ENCODE results near the gene TBL1XR1.
"Not testable (repeated sequence)": the region's sequence is repeated elsewhere in the genome, so short reads cannot be mapped to it uniquely, and the experiment has no call there.

Gene TBL1XR1

GRCh38 chr3:177141471-177141870 lies 55.8 kb downstream of the TBL1XR1 start:
- no peak for DNase-seq (ENCODE audit: low read depth)

- DNase-seq (ENCODE audit: low read depth) = not testable (repeated sequence)
Measured at GRCh38 chr3:177139220-177139619, 58.1 kb downstream of the TBL1XR1 start.

- no peak for DNase-seq (ENCODE audit: low read depth)
Measured at GRCh38 chr3:177137774-177138705, 59.2 kb downstream of the TBL1XR1 start.

GRCh38 chr3:177136741-177137140 lies 60.5 kb downstream of the TBL1XR1 start:
- no peak for DNase-seq (ENCODE audit: low read depth)

GRCh38 chr3:177135841-177136492 lies 61.3 kb downstream of the TBL1XR1 start:
- no peak for DNase-seq (ENCODE audit: low read depth)

- DNase-seq (ENCODE audit: low read depth) = no peak
Measured at GRCh38 chr3:177134816-177135210, 62.5 kb downstream of the TBL1XR1 start.

- peak; percentile 18 for DNase-seq (ENCODE audit: low read depth)
Measured at GRCh38 chr3:177133860-177134815, 63.1 kb downstream of the TBL1XR1 start.

- no peak for DNase-seq (ENCODE audit: low read depth)
Measured at GRCh38 chr3:177131927-177132636, 65.2 kb downstream of the TBL1XR1 start.

- DNase-seq (ENCODE audit: low read depth) = no peak
Measured at GRCh38 chr3:177127008-177127407, 70.3 kb downstream of the TBL1XR1 start.

- peak; percentile 78 for DNase-seq (ENCODE audit: low read depth)
Measured at GRCh38 chr3:177126015-177126773, 71.1 kb downstream of the TBL1XR1 start.

- DNase-seq (ENCODE audit: low read depth) = no peak
Measured at GRCh38 chr3:177124882-177125281, 72.4 kb downstream of the TBL1XR1 start.

GRCh38 chr3:177123822-177124221 lies 73.5 kb downstream of the TBL1XR1 start:
- DNase-seq (ENCODE audit: low read depth) = no peak

- no peak for DNase-seq (ENCODE audit: low read depth)
Measured at GRCh38 chr3:177122183-177122856, 75.0 kb downstream of the TBL1XR1 start.

GRCh38 chr3:177119829-177120228 lies 77.5 kb downstream of the TBL1XR1 start:
- DNase-seq (ENCODE audit: low read depth) = no peak

- no peak for DNase-seq (ENCODE audit: low read depth)
Measured at GRCh38 chr3:177114253-177114652, 83.0 kb downstream of the TBL1XR1 start.

- no peak for DNase-seq (ENCODE audit: low read depth)
Measured at GRCh38 chr3:177111541-177111949, 85.7 kb downstream of the TBL1XR1 start.

GRCh38 chr3:177110895-177111294 lies 86.4 kb downstream of the TBL1XR1 start:
- DNase-seq (ENCODE audit: low read depth) = no peak

GRCh38 chr3:177110386-177110785 lies 86.9 kb downstream of the TBL1XR1 start:
- DNase-seq (ENCODE audit: low read depth) = no peak

- DNase-seq (ENCODE audit: low read depth) = no peak
Measured at GRCh38 chr3:177109688-177110330, 87.5 kb downstream of the TBL1XR1 start.

- no peak for DNase-seq (ENCODE audit: low read depth)
Measured at GRCh38 chr3:177108648-177109047, 88.6 kb downstream of the TBL1XR1 start.
